HG03460 (cell line): ENCODE data around the gene NSUN6.
"Not testable (repeated sequence)": the region's sequence is repeated elsewhere in the genome, so short reads cannot be mapped to it uniquely, and the experiment has no call there.

ENCODE experiments used
- ATAC-seq: cut with Tn5 transposase; IDR thresholded peaks from one replicate; pipeline ENCODE4 v1.9.1; 2021; ENCODE audit not compliant: unreplicated experiment

NSUN6 gene

DNA sequence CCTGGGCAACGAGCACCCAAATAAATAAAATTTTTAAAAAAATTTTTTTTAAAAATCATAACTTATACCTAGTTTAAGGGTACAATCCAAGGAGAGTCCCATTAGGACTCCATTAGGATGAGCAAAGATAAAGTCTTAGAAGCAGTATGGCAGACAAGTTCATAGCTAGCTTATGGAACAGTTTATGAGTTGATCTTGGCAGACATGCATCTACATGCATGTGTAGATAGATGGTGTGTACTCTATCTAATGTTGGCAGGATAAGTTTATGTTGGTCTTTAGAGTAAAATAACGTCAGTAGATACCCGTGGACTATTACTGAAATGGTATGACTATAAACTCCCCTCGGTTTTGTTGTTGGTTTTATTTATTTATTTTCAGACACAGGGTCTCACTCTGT lies 40.2 kb downstream of the NSUN6 start:
- ATAC-seq, result no peak

GRCh38 chr10:18610517-18610916 lies 40.9 kb downstream of the NSUN6 start:
- no peak for ATAC-seq

DNA sequence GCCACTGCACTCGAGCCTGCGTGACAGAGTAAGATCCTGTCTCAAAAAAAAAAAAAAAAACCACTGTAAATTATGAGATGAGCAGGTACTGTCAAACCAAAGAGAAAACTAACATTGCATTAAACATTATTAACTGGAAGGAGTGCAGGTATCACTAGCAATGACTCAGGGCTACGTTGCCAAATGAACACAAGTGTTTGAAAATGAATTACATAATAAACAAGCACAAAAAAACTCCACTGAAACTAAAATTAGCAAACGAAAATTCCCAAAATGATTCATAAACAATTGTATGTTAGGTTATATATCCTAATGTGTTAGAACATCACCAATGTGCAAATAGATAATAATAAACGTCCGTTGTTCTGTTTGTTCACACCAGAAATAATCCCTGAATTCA lies 42.8 kb downstream of the NSUN6 start:
- no peak for ATAC-seq

DNA sequence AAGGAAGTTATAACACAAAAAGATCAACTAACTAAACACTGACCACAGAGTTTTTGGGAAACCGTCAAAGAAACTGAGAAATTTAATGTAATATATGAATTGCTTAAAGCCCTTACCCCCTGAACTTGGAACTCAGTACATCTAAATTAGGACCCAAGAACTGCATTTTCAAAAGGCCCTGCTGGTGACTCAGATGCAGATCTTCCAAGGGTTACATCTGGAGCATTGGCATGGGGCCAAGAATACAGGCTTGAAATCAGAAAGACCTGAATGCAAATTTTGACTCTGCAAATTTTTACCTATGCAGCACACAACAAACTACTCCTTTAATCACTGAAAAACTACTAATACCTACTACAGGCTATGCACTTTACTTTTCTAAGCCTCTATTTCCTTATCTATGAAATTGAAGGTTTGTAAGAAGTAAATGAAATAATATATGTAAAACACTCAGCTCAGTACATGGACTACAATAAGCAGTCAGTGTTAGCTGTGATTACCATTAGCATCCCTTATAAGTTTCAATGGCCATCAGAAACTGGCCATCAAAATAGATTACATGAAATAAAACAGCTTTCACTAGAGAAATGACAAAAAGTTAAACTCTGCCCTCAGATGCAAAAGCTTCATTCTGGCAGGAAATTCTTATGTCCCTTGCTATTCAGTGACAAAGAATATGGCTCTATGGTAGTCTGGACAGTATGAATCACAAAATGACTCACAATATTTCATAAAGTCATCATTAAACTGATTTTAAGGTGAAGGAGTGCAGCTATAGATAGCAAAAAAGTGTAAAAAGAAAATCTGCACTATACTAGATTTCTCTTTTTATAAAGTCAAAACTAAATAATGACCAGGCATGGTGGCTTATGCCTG lies 43.6 kb downstream of the NSUN6 start:
- no peak for ATAC-seq

- ATAC-seq, result no peak
Measured at GRCh38 chr10:18606051-18606695, 45.2 kb downstream of the NSUN6 start.

- no peak for ATAC-seq
Measured at GRCh38 chr10:18601321-18601720, 50.1 kb downstream of the NSUN6 start.

GRCh38 chr10:18599392-18599791 lies 52.0 kb downstream of the NSUN6 start:
- no peak for ATAC-seq

GRCh38 chr10:18594574-18595156 lies 56.7 kb downstream of the NSUN6 start:
- ATAC-seq, result no peak

GRCh38 chr10:18591141-18591540 lies 60.2 kb downstream of the NSUN6 start:
- not testable (repeated sequence) for ATAC-seq

- ATAC-seq, result not testable (repeated sequence)
Measured at GRCh38 chr10:18586637-18587036, 64.8 kb downstream of the NSUN6 start.

- ATAC-seq, result no peak
Measured at GRCh38 chr10:18583575-18584270, 67.7 kb downstream of the NSUN6 start.

- no peak for ATAC-seq
Measured at GRCh38 chr10:18582803-18583202, 68.6 kb downstream of the NSUN6 start.

DNA sequence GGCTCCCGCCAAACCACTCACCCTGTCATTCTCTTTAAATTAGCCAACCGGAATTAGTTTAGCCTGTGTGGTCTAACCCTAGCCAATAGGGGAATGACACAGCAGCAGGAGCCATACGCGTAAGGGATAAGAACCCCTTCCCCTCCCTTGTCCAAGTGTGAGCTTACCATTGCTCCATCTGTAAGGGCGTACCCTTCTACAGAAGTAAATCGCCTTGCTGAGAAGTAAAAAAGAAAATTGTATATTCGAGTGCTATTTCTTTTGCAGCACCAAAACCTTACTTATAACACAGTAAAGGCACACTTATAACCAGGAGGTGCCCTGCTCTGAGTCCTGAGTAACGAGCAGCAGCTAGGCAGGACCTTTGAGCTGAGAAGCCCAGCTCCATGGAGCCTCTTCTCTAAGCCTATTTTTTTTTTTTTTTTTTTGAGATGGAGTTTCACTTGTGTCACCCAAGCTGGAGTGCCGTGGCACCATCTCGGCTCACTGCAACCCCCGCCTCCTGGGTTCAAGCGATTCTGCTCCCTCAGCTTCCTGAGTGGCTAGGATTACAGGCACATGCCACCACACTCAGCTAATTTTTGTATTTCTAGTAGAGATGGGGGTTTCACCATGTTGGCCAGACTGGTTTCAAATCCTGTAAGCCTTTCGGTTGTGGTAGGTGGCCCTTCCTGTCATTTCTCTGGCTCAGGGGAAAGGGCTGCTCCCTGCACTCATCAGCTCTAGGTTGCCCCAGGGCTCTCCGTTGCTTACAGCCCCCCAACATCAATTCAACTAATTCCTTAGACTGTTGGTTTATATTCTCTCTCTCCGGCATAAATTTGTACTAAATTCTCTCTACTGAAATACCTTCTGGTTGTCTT lies 73.3 kb downstream of the NSUN6 start:
- ATAC-seq, result no peak

DNA sequence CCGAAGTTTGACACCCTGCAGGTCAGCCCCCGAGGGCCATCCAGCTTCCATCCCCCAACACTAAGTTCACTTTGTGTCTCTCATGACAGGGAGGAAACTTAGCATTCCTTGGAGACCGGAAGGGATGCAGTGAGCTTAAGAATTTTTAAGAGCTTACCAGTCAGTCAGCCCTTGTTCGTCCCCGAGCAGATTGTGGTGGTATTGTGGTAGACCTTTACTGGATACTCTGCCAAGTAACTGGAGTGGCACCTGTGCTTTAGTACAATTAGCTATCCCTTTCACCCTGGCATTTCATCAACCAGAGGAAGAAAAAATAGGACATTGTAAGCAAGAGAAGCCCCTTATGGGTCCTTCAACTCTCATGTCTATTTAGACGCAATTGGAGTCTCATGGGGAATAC lies 74.8 kb downstream of the NSUN6 start:
- no peak for ATAC-seq

DNA sequence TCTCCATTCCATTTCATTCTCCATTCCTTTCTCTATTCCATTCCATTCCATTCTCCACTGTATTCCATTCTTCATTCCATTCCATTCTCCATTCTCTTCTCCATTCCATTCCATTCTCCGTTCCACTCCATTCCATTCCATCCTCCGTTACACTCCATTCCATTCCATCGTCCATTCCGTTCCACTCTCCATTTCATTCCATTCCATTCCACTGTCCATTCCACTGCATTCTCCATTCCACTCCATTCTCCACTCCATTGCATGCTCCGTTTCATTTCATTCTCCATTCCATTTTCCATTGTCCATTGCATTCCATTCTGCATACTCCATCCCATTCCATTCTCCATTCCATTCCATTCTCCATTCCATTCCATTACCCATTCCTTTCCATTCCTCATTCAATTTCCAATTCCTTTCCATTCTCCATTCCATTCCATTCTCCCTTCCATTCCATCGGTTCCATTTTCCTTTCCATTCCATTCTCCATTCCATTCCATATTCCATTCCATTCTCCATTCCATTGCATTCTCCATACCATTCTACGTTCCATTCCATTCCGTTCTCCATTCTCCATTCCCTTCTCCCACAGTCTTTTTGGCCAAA lies 78.3 kb downstream of the NSUN6 start:
- no peak for ATAC-seq

DNA sequence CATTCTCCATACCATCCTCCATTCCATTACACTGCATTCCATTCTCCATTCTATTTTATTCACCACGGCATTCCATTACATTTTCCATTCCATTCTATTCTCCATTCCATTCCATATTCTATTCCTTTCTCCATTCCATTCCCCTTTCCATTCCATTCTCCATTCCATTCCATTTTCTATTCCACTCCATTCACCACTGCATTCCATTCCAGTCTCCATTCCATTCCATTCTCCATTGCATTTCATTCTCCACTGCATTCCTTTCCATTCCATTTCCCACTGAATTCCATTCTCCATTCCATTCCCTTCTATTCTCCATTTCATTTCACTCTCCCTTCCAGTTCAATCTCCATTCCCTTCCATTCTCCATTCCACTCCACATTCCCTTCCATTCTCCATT lies 79.6 kb downstream of the NSUN6 start:
- no peak for ATAC-seq

DNA sequence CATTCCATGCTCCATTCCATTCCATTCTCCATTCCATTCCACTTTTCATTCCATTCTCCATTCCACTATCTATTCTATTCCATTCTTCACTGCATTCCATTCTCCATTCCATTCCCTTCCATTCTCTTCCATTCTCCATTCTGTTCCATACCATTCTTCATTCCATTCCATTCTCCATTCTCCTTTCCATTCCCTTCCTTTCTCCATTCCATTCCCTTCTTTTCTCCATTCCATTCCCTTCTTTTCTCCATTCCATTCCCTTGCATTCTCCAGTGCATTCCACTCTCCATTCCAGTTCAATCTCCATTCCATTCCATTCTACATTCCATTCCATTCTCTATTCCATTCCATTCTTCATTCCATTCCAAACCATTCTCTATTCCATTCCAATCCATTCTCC lies 80.3 kb downstream of the NSUN6 start:
- no peak for ATAC-seq

- ATAC-seq, result not testable (repeated sequence)
Measured at GRCh38 chr10:18570386-18570785, 81.0 kb downstream of the NSUN6 start.

GRCh38 chr10:18567343-18567856 lies 84.0 kb downstream of the NSUN6 start:
- no peak for ATAC-seq

GRCh38 chr10:18566177-18566576 lies 85.2 kb downstream of the NSUN6 start:
- ATAC-seq, result no peak
